Endometrium (tissue), 2 donors: ENCODE data around the gene RNF167.

Experiments used
- FAIRE-seq: peaks from 2 replicates; lab custom pipeline; 2012; peaks lifted over from hg19 to GRCh38; lab: Jason Lieb, UNC
- donor health status: control.
- donor health status: control.

RNF167 gene

DNA sequence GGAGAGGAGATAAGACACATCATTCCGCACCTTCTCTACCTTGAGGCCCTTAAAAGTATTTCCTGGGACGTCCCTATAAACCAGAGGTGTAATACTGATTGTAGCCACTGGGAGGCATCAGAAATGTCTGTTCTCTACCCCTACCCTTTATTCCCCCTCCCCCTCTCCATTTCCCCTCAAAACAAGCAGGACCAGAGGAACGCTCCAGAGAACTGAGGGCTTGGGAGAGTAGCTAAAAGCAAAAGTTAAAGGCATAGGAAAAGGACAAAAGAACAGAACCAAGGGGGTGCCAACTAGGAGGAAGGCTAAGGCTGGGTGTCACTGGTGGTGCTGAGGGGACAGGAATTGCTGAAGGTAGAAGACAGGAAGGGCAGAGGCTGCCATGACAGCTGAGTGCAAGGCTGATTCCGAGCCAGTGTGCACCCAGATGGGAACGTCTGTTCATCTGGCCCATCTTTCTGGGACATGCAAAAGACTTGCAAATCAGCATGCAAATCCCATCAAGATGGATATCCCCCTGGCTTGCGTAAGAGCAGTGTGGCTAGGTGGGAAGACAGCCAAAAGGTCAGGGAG lies 40.7 kb downstream of the RNF167 start:
- FAIRE-seq: no peak

DNA sequence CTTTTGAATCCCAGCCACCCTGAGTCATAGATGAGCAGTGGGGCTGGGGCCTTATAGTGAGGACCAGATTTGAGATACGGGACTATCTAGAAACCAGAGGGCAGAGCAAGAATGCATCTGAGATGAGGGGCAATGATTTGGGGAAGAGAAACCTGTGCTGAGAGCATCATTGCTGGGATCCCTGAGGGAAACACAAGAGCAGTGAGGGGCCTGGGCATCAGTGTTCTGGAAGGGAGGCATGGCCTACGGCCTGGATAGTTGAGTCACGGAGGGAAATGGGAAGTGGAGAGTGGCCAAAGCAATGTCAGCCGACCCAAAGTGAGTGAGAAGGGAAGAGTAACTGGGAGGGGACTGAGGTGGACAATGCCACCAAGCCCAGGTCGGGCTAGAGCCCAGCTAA lies 42.2 kb downstream of the RNF167 start:
- no peak for FAIRE-seq

DNA sequence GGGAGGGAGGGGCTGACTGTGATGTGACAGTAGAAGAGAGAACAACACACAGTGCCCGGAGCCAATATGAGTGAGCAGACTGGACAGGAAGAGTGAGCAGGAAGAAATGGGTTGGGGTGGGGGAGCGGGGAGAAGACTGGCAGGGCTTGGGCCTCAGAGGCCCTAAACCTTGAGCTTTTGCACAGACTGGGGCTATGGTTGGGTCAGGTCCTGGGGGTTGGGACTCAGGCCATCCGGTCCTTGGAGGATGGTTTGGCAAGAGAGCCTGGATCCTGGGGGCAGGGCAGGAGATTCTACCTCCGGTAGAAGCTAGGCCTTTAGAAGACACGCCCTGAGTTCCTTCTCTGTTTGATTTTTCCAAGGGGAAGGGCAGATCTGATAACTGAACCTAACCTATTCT lies 46.3 kb downstream of the RNF167 start:
- no peak for FAIRE-seq

DNA sequence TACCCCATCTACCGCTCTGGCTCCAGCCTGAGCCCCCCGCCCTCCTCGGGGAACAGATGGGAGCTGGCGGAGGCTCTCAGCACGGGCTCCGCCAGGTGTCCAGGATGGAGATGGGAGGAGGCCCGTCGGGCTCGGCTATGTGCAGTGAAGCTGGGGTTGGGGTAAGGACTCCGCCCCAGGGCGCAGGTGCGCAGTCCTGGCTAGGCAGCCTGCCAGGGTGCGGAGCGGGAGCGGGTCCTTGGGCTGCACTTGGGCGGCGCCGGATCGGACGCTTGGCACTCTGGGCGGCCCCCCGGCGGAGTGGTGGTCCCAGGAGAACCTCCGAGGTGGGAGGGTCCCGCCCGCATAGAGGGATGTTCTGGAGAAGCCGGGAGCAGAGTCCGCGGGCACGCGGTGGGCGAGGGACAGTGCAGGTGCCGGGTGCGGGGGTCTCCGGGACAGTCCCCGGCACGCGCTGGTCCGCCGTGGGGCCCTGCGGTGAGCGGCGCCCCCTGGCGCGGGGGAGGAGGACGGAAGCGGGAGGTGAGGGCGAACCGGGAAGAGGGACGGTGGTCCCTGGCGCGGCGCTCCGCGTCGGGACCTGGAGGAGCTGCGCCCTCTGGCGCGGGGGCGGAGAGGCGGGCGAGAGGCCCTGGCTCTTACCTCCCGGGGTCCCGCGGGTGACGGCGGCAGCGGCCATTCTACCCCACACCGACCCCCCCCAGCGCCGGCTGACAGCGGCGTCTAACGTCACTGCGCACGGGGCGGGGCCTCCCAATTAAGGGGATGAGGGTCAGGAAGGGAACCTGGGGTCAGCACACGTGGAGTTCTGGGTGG lies 47.1 kb downstream of the RNF167 start, which contains the start of gene CAMTA2:
Gene CAMTA2 (minus strand): TSS at position 725 of the 816 bp plus-strand sequence. CDS start 1,453 bp downstream, outside the sequence.
- FAIRE-seq: no peak

DNA sequence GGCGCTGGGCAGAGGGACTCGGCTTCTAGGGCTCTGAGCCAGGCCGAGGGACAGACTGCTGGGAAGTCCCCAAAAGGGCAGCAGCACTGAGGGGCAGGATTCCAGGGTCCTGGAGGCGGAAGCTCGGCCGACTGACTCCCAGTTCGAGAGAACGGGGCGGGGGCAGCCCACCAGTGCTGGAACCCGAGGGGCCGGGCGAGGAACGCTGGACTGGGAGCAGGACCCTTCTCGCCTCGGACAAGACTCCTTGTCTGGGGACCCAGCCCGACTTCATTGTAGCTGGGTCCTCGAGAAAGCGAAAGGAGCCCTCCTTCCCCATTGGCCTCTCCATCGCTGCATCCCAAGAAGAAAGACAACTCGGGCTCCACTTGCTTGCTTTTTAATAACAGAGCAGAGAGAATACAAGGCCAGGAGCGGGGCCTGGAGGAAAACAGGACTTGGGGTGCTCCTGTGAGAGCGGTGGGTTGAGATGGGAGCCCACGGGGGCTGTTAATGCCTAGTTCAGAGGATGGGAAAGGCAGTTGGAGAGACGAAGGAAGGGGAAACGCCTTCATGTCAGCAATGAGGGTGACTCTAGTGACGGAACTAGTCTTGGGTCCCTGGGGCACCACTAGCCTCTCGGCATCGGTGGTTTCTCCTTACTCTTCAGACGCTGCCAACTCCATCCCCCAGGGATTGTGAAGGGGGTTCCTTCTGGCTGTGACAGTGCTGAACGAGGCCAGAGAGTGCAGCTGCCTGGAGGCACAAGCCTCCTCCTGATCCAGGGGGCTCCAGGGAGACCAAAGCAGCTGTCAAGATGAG lies 47.9 kb downstream of the RNF167 start:
- no peak for FAIRE-seq

DNA sequence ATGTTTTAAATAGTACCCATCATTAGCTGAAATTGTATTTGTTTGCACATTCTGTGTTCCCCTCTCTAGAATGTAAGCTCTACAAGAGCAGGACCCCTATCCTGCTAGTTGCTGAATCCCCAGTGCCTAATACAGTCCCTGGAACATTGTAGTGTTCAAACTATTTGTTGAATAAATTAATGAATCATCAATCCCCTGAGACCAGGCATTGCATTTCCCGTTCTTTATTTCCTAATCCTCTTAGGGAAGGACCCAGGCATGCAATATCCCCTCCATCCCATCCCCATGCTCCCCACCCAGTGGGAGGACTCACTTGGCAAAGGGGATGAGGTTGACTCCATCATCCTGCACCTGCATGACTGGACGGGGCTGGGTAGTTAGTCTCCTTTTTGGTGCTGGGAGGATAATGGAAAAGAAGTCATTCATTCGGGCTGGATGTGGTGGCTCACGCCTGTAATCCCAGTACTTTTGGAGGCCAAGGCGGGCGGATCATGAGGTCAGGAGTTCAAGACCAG lies 54.1 kb downstream of the RNF167 start:
- no peak for FAIRE-seq
